ENCODE measurements around the gene TAS2R19. TPM values are rescaled to one million over a fixed set of nuclear protein-coding genes. Genes with fewer than 3 reads are reported as not detected.

The TAS2R19 gene
- total RNA-seq, 1 experiment from 2014 or later = 3.3 TPM

GRCh38 chr12:10986812-10987211 is 35.6 kb downstream of the TAS2R19 start, which contains the start of gene TAS2R50:
TSS of gene TAS2R50 (minus strand) at chr12:10986912. CDS start at chr12:10986860, 52 bp downstream.
- intact Hi-C loops (cut with micrococcal nuclease; ENCODE audit: unreplicated experiment) = no loop called here
- H3K27ac ChIP-seq = no peak within 1 kb of the TSS

GRCh38 chr12:10982244-10982643 is 40.2 kb downstream of the TAS2R19 start:
- intact Hi-C loops (cut with micrococcal nuclease; ENCODE audit: unreplicated experiment) = no loop called here
- Histone ChIP-seq H4K20me1 (ENCODE audit: insufficient read depth) (no peaks in the 10 kb centered on the region), H3K79me2 (ENCODE audit: low read depth) (no peaks in the 10 kb centered on the region), H3K4me1 (replicated peaks; ENCODE audit: insufficient read depth) (no peaks in the 10 kb centered on the region), H3K9me3 (ENCODE audit: insufficient read depth, low read depth) (no peaks in the 10 kb centered on the region), H3K4me3 (no peak overlapping the region), H3K9me2 (ENCODE audit: insufficient read depth) (no peaks in the 10 kb centered on the region), H3K36me3 (ENCODE audit: low read depth) (no peaks in the 10 kb centered on the region), H3K4me2 (no peak overlapping the region), H2AFZ (no peak overlapping the region), H3F3A (ENCODE audit: insufficient read depth, low read depth) (no peaks in the 10 kb centered on the region), H3K27me3 (ENCODE audit: insufficient read depth, low read depth) (no peaks in the 10 kb centered on the region), H3K27ac (no peak overlapping the region)
- no peak for TF ChIP-seq EZH2 (IDR thresholded peaks at IDR 0.05; ENCODE audit: low read depth)
- TF ChIP-seq CTCF (conservative IDR thresholded peaks at IDR 0.05) = no peak
- no peak for DNase-seq
- no TSS peak for BruUV-seq (replicated peaks)
- CTCF ChIA-PET = no interaction called here
- POLR2A ChIA-PET (ENCODE audit: unreplicated experiment) = no interaction called here

More at GRCh38 chr12:10986812-10987211, 35.6 kb downstream of the TAS2R19 start, which contains the start of gene TAS2R50:
- POLR2A ChIA-PET (ENCODE audit: unreplicated experiment) = no interaction called here
- Histone ChIP-seq H3K9me3 (ENCODE audit: insufficient read depth, low read depth) (no peaks in the 10 kb centered on the region), H3K4me1 (replicated peaks; ENCODE audit: insufficient read depth) (no peaks in the 10 kb centered on the region), H4K20me1 (ENCODE audit: insufficient read depth) (no peaks in the 10 kb centered on the region), H2AFZ (no peak within 1 kb of the TSS), H3K4me2 (no peak within 1 kb of the TSS), H3K79me2 (ENCODE audit: low read depth) (no peaks in the 10 kb centered on the region), H3K36me3 (ENCODE audit: low read depth) (no peaks in the 10 kb centered on the region), H3K9me2 (ENCODE audit: insufficient read depth) (no peaks in the 10 kb centered on the region), H3K27me3 (ENCODE audit: insufficient read depth, low read depth) (no peaks in the 10 kb centered on the region), H3F3A (ENCODE audit: insufficient read depth, low read depth) (no peaks in the 10 kb centered on the region), H3K4me3 (no peak within 1 kb of the TSS)
- TF ChIP-seq EZH2 (IDR thresholded peaks at IDR 0.05; ENCODE audit: low read depth) (no peak), CTCF (conservative IDR thresholded peaks at IDR 0.05) (no peak)
- no peak for DNase-seq
- CTCF ChIA-PET = no interaction called here
- no TSS peak for BruUV-seq (replicated peaks)

GRCh38 chr12:10974965-10975364 is 47.5 kb downstream of the TAS2R19 start:
- Histone ChIP-seq H3K27me3 (ENCODE audit: insufficient read depth, low read depth) (no peaks in the 10 kb centered on the region), H3K36me3 (ENCODE audit: low read depth) (no peaks in the 10 kb centered on the region), H4K20me1 (ENCODE audit: insufficient read depth) (no peaks in the 10 kb centered on the region), H3K4me3 (no peak overlapping the region), H3F3A (ENCODE audit: insufficient read depth, low read depth) (no peaks in the 10 kb centered on the region), H3K27ac (no peak overlapping the region), H2AFZ (no peak overlapping the region), H3K9me2 (ENCODE audit: insufficient read depth) (no peaks in the 10 kb centered on the region), H3K79me2 (ENCODE audit: low read depth) (no peaks in the 10 kb centered on the region), H3K4me1 (replicated peaks; ENCODE audit: insufficient read depth) (no peaks in the 10 kb centered on the region), H3K9me3 (ENCODE audit: insufficient read depth, low read depth) (no peaks in the 10 kb centered on the region), H3K4me2 (no peak overlapping the region)
- POLR2A ChIA-PET (ENCODE audit: unreplicated experiment) = no interaction called here
- DNase-seq = no peak
- TF ChIP-seq EZH2 (IDR thresholded peaks at IDR 0.05; ENCODE audit: low read depth) (no peak), CTCF (conservative IDR thresholded peaks at IDR 0.05) (no peak)
- BruUV-seq (replicated peaks) = no TSS peak
- intact Hi-C loops (cut with micrococcal nuclease; ENCODE audit: unreplicated experiment) = no loop called here
- CTCF ChIA-PET = no interaction called here

Other genes starting within 250 kb of the TAS2R19 start
- not detected in 2 replicates for gene TAS2R7, start 220.0 kb downstream of the TAS2R19 start, total RNA-seq (2021)
- not detected in 2 replicates for gene TAS2R8, start 215.3 kb downstream of the TAS2R19 start, total RNA-seq (2021)
- gene TAS2R9, start 212.5 kb downstream of the TAS2R19 start, total RNA-seq (2021) = not detected in 2 replicates
- 1.4 and 2.2 TPM in 2 replicates for gene TAS2R10, start 196.3 kb downstream of the TAS2R19 start, total RNA-seq (2021)
- 5.1 and 7.1 TPM in 2 replicates for gene PRR4, start 173.1 kb downstream of the TAS2R19 start, total RNA-seq (2021)
- gene PRH1, start 138.4 kb downstream of the TAS2R19 start, total RNA-seq (2021) = 14.4 and 17.2 TPM in 2 replicates
- 1.9 and 2.6 TPM in 2 replicates for gene TAS2R13, start 113.1 kb downstream of the TAS2R19 start, total RNA-seq (2021)
- gene PRH2, start 93.4 kb downstream of the TAS2R19 start, total RNA-seq (2021) = not detected in 2 replicates
- 1.8 and 3.3 TPM in 2 replicates for gene TAS2R14, start 83.4 kb downstream of the TAS2R19 start, total RNA-seq (2021)
- gene TAS2R50, start 35.7 kb downstream of the TAS2R19 start, total RNA-seq (2021) = 1.6 and 2.3 TPM in 2 replicates
- 1.8 and 2.6 TPM in 2 replicates for gene TAS2R20, start 24.3 kb downstream of the TAS2R19 start, total RNA-seq (2021)
- gene TAS2R31, start 8.8 kb upstream of the TAS2R19 start, total RNA-seq (2021) = 3.1 and 3.5 TPM in 2 replicates
- 1.2 and 1.5 TPM in 2 replicates for gene TAS2R46, start 39.7 kb upstream of the TAS2R19 start, total RNA-seq (2021)
- gene TAS2R43, start 69.7 kb upstream of the TAS2R19 start, total RNA-seq (2021) = 1.1 and 1.5 TPM in 2 replicates
- gene TAS2R30, start 112.0 kb upstream of the TAS2R19 start, total RNA-seq (2021) = 2.9 and 3.1 TPM in 2 replicates
- gene SMIM10L1, start 148.6 kb upstream of the TAS2R19 start, total RNA-seq (2021) = 7.9 and 10.8 TPM in 2 replicates
- not detected in 2 replicates for gene TAS2R42, start 164.3 kb upstream of the TAS2R19 start, total RNA-seq (2021)
- gene PRB3, start 247.1 kb upstream of the TAS2R19 start, total RNA-seq (2021) = not detected in 2 replicates

Data from PC-9 (cell line).